ENCODE results near the gene APOA5. TPM values are rescaled to one million over a fixed set of nuclear protein-coding genes. Genes with fewer than 3 reads are reported as not detected.
A peak's percentile ranks its signal among the peaks of the same experiment; 100 is the strongest.

APOA5 gene
- total and polyA plus RNA-seq, 9 of the 15 experiments (the other 6 are each of a cell fraction or from before 2014, with no cell fraction given): not detected

DNA sequence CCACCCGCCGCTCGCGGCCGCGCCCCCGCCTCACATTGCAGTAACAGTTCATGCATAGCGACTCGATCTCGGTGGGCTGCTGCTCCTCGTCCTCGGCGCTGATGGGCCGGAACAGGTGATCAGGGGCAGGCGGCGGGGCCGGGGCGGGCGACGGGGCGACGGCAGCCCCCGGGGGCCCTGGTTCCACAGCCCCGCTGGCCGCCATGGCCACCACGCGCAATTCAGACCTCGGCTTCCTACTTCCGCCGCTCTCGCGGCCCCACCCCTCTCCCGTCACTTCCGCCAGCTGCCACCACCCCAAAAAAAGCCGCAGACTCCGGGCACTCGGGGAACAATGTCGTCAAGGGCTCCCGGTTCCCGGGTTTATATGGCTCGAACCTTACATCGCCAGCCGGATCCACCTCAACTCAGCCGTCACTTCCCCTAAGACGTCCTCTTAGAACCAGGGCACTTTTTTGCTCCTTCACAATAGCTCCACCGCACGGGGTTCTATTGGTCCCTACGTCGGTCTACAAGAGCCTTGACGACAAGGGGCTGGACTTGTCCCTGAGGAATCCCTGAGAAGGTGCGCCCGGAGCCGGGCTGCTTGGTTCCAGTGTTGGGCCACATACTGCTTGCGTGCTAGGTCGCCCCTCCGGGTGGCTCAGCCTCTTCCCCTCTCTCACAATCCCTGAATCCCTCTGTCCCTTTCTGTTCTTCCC, 3.7 kb downstream of the APOA5 start, which contains the start of gene ZPR1 (continued):
- TF ChIP-seq, protein P1, sequence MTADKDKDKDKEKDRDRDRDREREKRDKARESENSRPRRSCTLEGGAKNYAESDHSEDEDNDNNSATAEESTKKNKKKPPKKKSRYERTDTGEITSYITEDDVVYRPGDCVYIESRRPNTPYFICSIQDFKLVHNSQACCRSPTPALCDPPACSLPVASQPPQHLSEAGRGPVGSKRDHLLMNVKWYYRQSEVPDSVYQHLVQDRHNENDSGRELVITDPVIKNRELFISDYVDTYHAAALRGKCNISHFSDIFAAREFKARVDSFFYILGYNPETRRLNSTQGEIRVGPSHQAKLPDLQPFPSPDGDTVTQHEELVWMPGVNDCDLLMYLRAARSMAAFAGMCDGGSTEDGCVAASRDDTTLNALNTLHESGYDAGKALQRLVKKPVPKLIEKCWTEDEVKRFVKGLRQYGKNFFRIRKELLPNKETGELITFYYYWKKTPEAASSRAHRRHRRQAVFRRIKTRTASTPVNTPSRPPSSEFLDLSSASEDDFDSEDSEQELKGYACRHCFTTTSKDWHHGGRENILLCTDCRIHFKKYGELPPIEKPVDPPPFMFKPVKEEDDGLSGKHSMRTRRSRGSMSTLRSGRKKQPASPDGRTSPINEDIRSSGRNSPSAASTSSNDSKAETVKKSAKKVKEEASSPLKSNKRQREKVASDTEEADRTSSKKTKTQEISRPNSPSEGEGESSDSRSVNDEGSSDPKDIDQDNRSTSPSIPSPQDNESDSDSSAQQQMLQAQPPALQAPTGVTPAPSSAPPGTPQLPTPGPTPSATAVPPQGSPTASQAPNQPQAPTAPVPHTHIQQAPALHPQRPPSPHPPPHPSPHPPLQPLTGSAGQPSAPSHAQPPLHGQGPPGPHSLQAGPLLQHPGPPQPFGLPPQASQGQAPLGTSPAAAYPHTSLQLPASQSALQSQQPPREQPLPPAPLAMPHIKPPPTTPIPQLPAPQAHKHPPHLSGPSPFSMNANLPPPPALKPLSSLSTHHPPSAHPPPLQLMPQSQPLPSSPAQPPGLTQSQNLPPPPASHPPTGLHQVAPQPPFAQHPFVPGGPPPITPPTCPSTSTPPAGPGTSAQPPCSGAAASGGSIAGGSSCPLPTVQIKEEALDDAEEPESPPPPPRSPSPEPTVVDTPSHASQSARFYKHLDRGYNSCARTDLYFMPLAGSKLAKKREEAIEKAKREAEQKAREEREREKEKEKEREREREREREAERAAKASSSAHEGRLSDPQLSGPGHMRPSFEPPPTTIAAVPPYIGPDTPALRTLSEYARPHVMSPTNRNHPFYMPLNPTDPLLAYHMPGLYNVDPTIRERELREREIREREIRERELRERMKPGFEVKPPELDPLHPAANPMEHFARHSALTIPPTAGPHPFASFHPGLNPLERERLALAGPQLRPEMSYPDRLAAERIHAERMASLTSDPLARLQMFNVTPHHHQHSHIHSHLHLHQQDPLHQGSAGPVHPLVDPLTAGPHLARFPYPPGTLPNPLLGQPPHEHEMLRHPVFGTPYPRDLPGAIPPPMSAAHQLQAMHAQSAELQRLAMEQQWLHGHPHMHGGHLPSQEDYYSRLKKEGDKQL (CRISPR knock-in tag; IDR thresholded peaks at IDR 0.05; ENCODE audit: borderline replicate concordance): no peak
- 0 out of 4 replicates have a peak, but pooled peaks of 1 of the 2 experiments have one; percentile 15 for TF ChIP-seq TEAD1 (CRISPR knock-in tag; IDR thresholded peaks at IDR 0.05)
- peak; percentile 24; the same call in 1 of the 2 replicates for TF ChIP-seq ETV5 (CRISPR knock-in tag; IDR thresholded peaks at IDR 0.05; ENCODE audit: low read depth)
- no peak for TF ChIP-seq ATF1 (CRISPR knock-in tag; IDR thresholded peaks at IDR 0.05)
- peak; percentile 92 for TF ChIP-seq ATF1 (tag; IDR thresholded peaks at IDR 0.05)
- TF ChIP-seq ZNF24 (IDR thresholded peaks at IDR 0.05): no peak
- TF ChIP-seq THRB (CRISPR knock-in tag; conservative IDR thresholded peaks at IDR 0.05): 0 out of 2 replicates have a peak, but pooled peaks have one; percentile 35
- TF ChIP-seq ZNF174 (CRISPR knock-in tag; IDR thresholded peaks at IDR 0.05): no peak
- peak; percentile 76; the same call in 1 of the 2 replicates for TF ChIP-seq NBN (IDR thresholded peaks at IDR 0.05; ENCODE audit: low read depth)
- TF ChIP-seq RFX1 (IDR thresholded peaks at IDR 0.05): peak; percentile 32; the same call in 1 of the 2 replicates
- TF ChIP-seq HDAC1 (IDR thresholded peaks at IDR 0.05): peak; percentile 60 to 89; a peak in 2 of 4 replicates
- no peak for TF ChIP-seq HMBOX1 (IDR thresholded peaks at IDR 0.05)
- TF ChIP-seq SUPT5H (IDR thresholded peaks at IDR 0.05): peak; percentile 78
- TF ChIP-seq ZBED1 (IDR thresholded peaks at IDR 0.05): no peak

Data from K562 (cell line).